PC-9 (cell line): Measurements from ENCODE around the gene EVC2.

ENCODE experiments used
- EZH2 ChIP-seq: fragments of 200-600 bp; sonication (generic); IDR thresholded peaks from 2 replicates; pipeline ENCODE4 v1.8.0; 2017; ENCODE audit warnings: antibody characterized with exemption, low read depth
- TF ChIP-seq, protein P1 (sequence below): fragments of 200-600 bp; sonication (generic); conservative IDR thresholded peaks from 2 replicates; pipeline ENCODE4 v1.6.1; 2017; ENCODE audit warnings: mixed run types, antibody characterized with exemption, mild to moderate bottlenecking, moderate library complexity

DNA sequence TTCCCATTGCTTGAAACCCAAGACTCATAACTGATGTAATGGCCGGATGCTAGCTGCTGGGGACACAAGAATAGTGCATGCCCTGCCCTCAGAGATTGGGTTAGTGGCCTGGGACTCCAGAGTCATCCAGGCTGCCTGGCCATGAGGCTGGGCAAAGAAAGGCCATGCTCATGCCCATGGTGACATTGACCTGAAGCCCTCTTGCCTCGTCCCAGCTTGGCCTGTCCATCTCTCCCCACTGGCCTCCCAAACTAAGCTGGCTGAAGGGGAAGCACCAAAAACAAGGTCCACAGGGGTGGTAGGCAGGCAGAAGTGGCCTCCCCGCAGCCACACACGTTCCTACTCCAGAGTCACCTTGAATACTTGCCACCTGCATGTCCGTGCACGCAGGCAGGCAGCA, 141.8 kb downstream of the EVC2 start:
- TF ChIP-seq, protein P1, sequence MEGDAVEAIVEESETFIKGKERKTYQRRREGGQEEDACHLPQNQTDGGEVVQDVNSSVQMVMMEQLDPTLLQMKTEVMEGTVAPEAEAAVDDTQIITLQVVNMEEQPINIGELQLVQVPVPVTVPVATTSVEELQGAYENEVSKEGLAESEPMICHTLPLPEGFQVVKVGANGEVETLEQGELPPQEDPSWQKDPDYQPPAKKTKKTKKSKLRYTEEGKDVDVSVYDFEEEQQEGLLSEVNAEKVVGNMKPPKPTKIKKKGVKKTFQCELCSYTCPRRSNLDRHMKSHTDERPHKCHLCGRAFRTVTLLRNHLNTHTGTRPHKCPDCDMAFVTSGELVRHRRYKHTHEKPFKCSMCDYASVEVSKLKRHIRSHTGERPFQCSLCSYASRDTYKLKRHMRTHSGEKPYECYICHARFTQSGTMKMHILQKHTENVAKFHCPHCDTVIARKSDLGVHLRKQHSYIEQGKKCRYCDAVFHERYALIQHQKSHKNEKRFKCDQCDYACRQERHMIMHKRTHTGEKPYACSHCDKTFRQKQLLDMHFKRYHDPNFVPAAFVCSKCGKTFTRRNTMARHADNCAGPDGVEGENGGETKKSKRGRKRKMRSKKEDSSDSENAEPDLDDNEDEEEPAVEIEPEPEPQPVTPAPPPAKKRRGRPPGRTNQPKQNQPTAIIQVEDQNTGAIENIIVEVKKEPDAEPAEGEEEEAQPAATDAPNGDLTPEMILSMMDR = no peak
- TF ChIP-seq EZH2 = no peak
